Choroid plexus epithelial cell (primary cell): Measurements from ENCODE around the gene HES7.
A peak's percentile ranks its signal among the peaks of the same experiment; 100 is the strongest.

Experiments
- DNase-seq: peaks from one replicate; pipeline ENCODE4 v3.0.0-alpha.2; 2010; ENCODE audit warnings: low read depth
- H3K4me3 ChIP-seq: 2 replicates; pipeline ENCODE4 v1.5.1; 2011; ENCODE audit warnings: low read depth, mild to moderate bottlenecking, control low read depth, low read length, moderate library complexity
- TF ChIP-seq, protein P1 (sequence below): conservative IDR thresholded peaks from 2 replicates; pipeline ENCODE4 v1.5.1; 2011; ENCODE audit warnings: low read depth, mild to moderate bottlenecking, control low read depth, inconsistent platforms, low read length, moderate library complexity

The HES7 gene

GRCh38 chr17:8075574-8076342, 48.1 kb downstream of the HES7 start:
- no peak overlapping the region for H3K4me3 ChIP-seq
- no peak for DNase-seq
- TF ChIP-seq, protein P1, sequence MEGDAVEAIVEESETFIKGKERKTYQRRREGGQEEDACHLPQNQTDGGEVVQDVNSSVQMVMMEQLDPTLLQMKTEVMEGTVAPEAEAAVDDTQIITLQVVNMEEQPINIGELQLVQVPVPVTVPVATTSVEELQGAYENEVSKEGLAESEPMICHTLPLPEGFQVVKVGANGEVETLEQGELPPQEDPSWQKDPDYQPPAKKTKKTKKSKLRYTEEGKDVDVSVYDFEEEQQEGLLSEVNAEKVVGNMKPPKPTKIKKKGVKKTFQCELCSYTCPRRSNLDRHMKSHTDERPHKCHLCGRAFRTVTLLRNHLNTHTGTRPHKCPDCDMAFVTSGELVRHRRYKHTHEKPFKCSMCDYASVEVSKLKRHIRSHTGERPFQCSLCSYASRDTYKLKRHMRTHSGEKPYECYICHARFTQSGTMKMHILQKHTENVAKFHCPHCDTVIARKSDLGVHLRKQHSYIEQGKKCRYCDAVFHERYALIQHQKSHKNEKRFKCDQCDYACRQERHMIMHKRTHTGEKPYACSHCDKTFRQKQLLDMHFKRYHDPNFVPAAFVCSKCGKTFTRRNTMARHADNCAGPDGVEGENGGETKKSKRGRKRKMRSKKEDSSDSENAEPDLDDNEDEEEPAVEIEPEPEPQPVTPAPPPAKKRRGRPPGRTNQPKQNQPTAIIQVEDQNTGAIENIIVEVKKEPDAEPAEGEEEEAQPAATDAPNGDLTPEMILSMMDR: no peak

DNA sequence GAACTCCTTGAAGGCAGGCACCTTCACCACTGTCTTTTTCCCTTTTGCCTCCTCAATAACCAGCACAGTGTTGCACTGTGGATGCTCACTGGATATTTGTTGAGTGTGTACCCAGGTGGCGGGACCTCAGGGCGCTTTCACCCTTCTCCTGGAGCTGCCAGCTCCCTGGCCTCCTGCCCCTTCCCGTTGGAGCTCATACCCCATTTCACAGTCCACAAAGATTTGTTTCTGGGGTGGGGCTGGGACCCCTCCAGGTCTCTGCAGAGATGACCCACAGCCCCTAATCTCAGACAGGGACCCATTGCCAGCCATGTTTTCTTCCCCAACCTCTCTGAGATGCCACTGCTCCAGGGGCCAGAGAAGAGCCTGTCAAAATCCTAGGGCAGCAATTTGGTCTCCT, 48.8 kb downstream of the HES7 start:
- DNase-seq: no peak
- H3K4me3 ChIP-seq: no peak overlapping the region
- TF ChIP-seq, protein P1: no peak

- TF ChIP-seq, protein P1: no peak
- no peak overlapping the region for H3K4me3 ChIP-seq
- no peak for DNase-seq
Observed at GRCh38 chr17:8074554-8074953, 49.4 kb downstream of the HES7 start.

DNA sequence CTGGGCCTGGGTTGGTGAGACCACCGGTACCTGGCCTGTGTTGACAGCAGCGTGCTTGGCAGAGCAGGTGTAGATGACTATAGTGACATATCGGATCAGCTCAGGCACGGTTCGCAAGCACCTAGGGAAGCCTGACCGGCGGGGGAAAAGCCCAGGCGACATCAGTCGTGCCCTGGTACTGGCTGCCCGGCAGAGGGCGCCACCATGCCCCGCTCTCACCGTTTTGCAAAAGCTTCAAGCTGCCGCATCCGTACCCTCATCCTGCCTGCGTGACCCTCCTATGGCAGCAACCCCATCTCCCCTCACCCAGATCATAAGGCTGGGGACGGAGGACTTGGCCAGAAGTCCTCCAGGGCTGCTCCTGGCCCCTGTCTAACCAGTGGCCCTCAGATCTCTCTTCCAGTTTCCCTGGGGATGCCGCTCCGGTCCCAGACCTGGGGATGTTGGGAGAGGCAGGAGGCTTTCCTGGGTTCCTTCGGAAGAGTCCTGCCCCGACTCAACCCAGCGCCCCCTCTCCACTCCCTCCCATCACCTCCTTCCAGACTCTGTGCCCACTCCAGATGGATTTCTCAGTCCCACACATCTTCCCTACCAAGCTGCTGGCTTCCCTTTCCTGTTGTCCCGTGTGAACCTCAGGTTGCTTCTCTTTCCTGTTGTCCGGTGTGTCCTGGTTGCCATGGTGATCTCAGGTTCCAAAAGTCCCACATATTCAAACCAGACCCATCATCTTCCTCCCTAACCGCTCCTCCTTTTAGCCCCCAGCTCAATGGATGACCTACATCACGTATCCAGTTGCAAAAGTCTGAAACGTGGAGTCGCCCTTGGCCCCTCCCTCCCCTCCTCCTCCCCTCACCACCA, 50.0 kb downstream of the HES7 start:
- DNase-seq: peak; percentile 73
- TF ChIP-seq, protein P1: peak; percentile 88
- H3K4me3 ChIP-seq: no peak overlapping the region

GRCh38 chr17:8072729-8073461, 51.0 kb downstream of the HES7 start:
- DNase-seq: no peak
- H3K4me3 ChIP-seq: no peak overlapping the region
- TF ChIP-seq, protein P1: no peak

DNA sequence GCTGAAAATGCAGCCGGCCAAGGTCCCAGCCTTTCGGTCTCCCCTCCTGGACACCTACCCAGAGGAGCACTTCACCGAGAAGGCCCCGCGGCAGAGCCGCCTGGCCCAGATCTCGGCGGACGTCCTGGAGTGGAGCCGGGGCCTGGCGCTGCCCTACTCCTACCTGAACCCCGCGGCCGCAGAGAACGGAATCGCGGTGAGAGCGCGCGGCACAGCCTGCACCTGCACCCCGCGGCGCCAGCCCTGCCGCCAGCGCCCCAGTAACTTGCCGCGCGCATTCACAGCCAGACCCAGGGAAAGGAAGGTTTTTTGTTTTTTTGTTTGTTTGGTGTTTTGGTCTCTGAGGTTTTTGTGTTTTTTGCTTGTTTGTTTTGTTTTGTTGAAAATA, 51.6 kb downstream of the HES7 start:
- H3K4me3 ChIP-seq: no peak overlapping the region
- TF ChIP-seq, protein P1: no peak
- DNase-seq: no peak
